Stomach (tissue), 4 donors: Measurements from ENCODE around the gene SLC37A1.

Experiments
- CTCF ChIP-seq, 7 experiments: fragments of 450-650 bp in 4 of 7; fragments of 200-600 bp in 3 of 7; sonication (generic) in 3 of 7; IDR thresholded peaks; one replicate each; pipeline ENCODE4 v1.5.1; 2016 to 2019; ENCODE audit warnings: antibody characterized with exemption in 7 of 7, control low read depth in 2 of 7, mild to moderate bottlenecking in 1 of 7
- POLR2AphosphoS5 ChIP-seq, 3 donors: sonication (generic); formaldehyde crosslinking; IDR thresholded peaks; one replicate each; pipeline ENCODE4 v1.6.1; 2016; ENCODE audit warnings: antibody characterized with exemption in 3 of 3

DNA sequence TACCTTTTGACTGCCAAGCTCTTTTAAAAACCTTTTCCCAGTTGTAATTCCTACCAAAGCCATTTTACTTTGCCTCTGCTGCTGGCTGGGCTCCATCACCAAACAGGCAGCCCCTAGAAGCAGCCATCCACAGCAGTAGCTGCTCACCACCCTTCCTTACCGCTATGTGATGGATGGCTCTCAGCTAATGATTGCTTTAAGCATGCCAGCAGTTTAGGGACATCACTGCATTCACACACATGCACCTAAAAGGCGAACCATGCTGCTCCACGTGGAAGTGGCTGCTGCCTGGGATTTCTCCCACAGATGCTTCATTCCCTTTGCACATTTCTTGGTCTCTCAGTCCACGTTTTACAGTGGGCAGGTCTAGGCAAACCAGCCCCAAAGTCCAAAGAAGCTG is 93.5 kb downstream of the SLC37A1 start:
- no peak for TF ChIP-seq CTCF (IDR thresholded peaks at IDR 0.05)
- TF ChIP-seq POLR2AphosphoS5 (IDR thresholded peaks at IDR 0.05) = no peak
